Amniotic epithelial cell (primary cell): ENCODE results near the gene PTPRT.
"Not testable (repeated sequence)": the region's sequence is repeated elsewhere in the genome, so short reads cannot be mapped to it uniquely, and the experiment has no call there.

Source experiments
- DNase-seq: peaks from one replicate; pipeline ENCODE4 v3.0.0-alpha.2; 2010; ENCODE audit warnings: low read depth

Gene PTPRT

GRCh38 chr20:42281801-42282200 lies 907.9 kb downstream of the PTPRT start:
- no peak for DNase-seq

- DNase-seq: no peak
Observed at GRCh38 chr20:42276718-42277602, 912.7 kb downstream of the PTPRT start.

- no peak for DNase-seq
Observed at GRCh38 chr20:42274986-42275385, 914.7 kb downstream of the PTPRT start.

GRCh38 chr20:42272516-42272915 lies 917.2 kb downstream of the PTPRT start:
- DNase-seq: no peak

- DNase-seq: no peak
Observed at GRCh38 chr20:42270539-42270938, 919.2 kb downstream of the PTPRT start.

GRCh38 chr20:42267793-42268384 lies 921.8 kb downstream of the PTPRT start:
- no peak for DNase-seq

- DNase-seq: no peak
Observed at GRCh38 chr20:42261766-42262270, 927.9 kb downstream of the PTPRT start.

GRCh38 chr20:42260184-42260583 lies 929.5 kb downstream of the PTPRT start:
- DNase-seq: no peak

GRCh38 chr20:42259389-42259788 lies 930.3 kb downstream of the PTPRT start:
- DNase-seq: no peak

GRCh38 chr20:42258564-42259302 lies 931.0 kb downstream of the PTPRT start:
- DNase-seq: no peak

- DNase-seq: no peak
Observed at GRCh38 chr20:42255821-42256220, 933.9 kb downstream of the PTPRT start.

- DNase-seq: no peak
Observed at GRCh38 chr20:42254673-42255072, 935.0 kb downstream of the PTPRT start.

- no peak for DNase-seq
Observed at GRCh38 chr20:42252116-42252515, 937.6 kb downstream of the PTPRT start.

- DNase-seq: no peak
Observed at GRCh38 chr20:42218621-42219374, 970.9 kb downstream of the PTPRT start.

- no peak for DNase-seq
Observed at GRCh38 chr20:42214074-42214473, 975.6 kb downstream of the PTPRT start.

- DNase-seq: no peak
Observed at GRCh38 chr20:42212391-42212790, 977.3 kb downstream of the PTPRT start.

- DNase-seq: not testable (repeated sequence)
Observed at GRCh38 chr20:42206557-42206956, 983.1 kb downstream of the PTPRT start.

- DNase-seq: no peak
Observed at GRCh38 chr20:42204109-42204660, 985.5 kb downstream of the PTPRT start.

GRCh38 chr20:42197599-42197998 lies 992.1 kb downstream of the PTPRT start:
- no peak for DNase-seq

- DNase-seq: no peak
Observed at GRCh38 chr20:42193119-42193518, 996.6 kb downstream of the PTPRT start.

- DNase-seq: no peak
Observed at GRCh38 chr20:42192321-42192720, 997.4 kb downstream of the PTPRT start.
